ENCODE data around the gene RIMS3.

The RIMS3 gene

DNA sequence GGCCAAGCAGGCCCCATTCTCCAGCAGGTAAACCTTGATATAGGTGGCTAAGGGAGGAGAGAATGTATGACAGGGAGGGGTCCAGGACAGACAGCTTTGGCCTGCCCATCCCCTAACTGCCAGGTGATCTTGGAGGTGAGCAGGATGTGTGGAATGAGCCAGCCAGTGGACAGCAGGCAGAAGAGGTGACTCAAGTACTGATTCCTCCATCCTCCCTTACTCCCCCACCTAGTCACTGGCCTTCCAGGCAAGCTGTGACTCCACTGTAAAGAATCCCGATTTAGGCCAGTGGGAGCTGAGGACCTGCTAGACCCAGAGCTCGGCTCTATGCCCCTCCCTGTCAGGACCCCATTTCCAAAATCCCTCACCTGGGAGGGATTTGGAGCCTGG lies 36.6 kb downstream of the RIMS3 start:
- DNase-seq, result no peak

DNA sequence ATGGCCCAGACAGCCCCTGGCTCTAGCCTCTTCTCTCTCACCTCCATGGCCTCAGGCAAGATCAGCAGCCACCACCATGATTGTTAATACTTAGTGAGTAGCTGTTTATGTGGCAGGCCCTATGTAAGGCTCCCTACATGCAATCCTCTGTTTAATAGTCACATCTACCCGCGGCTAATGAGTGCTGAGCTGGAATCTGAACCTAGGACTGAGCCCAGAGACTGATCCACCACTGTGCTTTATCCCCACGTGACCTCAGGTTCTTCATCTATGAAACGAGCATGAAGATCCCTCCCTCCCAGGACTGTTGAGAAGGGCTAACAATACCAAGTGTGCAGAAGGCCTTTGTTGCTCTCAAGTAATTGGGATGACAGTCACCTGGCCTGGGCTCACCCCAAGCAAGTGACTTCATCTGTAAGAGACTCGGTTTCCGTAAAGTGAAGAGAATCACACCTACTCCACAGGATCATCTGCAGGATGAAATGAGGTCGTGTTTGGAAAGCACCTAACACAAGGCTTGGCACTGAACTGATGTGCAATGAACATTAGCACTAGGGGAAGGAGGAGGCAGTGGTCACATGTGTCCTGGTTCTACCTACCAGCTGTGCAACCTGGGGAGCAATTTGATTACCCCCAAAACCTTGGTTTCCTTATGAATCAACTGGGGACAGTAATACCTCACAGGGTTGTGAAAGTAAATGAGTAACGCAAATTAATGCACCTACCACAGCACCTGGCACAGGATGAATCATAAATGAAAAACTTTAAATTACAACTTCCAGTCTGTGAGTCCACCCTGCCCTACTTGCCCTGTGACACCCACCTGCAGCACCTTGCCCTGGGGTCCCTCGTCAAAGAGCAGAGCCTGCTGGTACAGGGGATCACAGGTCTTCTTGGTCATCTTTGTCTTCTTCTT lies 37.2 kb downstream of the RIMS3 start:
- no peak for DNase-seq

DNA sequence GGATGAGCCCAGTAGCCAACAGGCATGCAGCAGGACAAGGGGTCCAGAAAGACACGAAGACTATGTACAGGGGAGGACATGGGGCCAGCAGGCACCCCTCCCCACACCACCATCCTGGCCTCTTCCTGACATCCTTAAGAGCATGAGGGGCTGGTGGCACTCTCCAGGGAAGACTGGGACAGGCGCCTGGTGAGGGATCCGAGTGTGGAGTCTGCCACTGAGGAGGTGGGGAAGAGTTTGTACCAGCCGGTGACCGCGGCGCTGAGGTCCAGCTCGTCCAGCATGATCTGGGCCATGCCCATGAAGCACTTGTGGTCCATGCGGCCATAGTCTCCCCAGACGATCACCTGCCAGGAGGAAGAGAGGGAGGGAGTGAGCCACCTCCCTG lies 39.1 kb downstream of the RIMS3 start:
- DNase-seq, result no peak

DNA sequence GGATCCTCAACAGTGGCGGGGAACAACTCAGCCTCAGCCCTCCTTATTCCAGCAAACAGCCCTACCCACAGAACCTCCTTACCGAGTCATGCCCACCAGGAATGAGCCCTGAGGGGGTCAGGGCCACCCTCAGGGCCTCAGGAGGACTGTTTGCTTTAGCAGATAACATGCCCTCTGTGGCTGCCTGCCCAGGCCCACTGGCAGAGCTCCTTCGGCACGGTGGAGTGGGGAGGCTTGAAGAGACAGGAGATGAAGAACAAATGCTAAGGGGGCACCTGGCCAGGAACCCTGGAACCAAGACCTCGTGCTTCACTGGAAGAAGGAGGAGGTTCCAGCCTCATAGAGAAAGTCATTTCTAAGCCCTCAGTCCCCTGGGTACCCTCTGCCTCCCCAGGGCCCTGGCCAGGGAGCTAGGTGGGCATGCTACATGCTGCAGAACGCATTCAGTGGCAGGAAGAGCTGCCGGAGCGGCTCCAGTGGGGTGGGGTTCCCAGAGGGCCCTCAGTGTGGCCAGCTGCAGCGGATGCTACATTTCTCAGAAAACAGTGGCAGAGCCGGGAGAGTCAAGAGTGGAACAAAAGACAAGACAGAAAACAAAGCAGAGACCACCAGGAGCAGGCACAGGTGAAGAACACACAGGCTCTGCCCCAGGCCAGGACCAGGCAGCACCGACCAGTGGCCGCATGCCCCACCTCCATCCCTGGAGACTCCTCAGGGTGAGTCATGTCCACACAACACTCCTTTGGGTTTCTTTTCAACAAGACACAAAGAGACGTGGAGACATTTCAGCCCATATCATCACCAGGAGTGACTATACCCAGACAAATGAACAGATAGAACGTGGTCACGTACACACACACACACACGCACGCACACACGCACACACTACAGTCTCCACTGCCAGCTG lies 39.8 kb downstream of the RIMS3 start:
- DNase-seq, result no peak

DNA sequence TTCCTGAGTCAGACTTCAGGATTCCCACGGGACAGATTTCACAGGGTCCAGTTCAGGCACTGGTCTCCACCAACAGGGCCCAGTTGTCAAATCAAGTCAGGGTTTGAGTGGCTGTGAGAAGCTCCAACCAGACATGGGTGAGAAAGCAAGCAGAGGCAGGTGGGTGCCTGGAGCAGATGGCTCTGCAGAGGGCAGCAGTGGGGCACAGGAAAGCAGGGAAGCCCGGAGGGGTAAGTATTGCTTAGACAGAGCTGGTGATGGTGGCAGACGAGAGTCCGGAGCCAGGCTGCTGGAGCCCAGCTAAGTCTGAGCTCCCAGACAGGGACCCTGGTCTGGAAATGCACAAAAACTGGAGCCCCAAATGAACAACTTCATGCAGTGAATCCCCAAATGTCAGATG lies 40.4 kb downstream of the RIMS3 start:
- DNase-seq, result peak in 1 of 2 experiments; percentile 15

DNA sequence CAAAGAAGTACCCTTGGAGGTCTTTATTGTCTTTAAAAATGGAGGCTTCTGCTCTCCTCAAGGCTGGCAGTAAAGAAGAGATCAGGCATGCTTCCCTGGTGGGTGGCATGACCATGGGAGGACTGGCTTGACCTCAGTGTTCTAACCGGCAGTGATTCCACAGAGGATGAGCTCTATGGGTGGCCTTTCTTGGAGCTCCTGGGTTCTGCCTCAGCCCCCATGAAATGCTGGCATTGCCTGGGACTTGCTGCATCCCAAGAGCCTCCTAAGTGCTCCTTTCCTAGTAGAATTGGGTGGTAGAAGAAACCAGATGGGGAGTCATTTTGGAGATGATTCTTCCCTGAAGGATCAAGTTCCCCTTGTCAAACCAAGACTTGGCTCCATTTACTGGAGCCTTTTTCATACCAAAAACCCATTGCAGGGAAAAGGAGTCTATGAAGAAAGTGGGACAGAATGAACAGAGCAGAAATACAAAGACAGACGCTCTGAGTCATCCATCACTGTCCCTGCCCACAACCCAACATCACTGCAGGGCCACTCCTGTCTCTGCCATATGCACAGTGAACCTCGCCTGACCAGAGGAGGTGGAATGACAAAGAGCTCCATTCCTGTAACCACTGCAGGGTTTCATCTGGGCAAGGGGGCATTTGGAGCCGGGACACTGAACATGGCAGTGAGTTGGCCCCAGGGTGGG lies 42.4 kb downstream of the RIMS3 start:
- no peak for DNase-seq

DNA sequence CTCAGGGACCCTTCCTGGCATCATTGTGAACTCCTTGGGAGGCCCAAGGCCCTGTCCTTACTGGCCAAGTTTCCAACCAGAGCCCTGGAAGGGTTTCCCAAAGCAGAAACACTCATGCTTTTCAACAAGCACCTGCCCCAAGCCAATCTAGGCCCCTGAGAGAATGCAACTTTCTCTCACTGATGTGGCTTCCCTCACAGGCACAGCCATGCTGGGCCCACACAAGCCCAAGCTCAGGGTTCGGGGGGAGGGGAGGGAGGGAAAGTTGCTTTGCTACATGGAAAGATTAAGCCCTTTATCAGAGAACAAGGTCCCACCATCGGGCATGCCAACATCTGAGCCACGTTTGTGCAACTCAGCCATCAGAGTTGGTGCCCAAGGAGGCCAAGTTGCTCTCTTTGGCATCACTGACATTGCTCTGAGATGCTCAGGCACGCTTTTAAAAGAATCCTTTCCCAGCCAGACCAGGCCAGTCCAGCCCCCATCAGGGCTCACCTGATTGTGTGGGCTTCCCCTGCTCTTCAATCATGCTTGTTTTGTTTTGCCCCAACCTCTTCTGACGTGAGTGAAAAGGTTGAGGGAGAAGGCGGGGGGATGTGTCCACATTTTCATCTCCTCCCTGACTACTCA lies 43.5 kb downstream of the RIMS3 start:
- DNase-seq, result no peak

DNA sequence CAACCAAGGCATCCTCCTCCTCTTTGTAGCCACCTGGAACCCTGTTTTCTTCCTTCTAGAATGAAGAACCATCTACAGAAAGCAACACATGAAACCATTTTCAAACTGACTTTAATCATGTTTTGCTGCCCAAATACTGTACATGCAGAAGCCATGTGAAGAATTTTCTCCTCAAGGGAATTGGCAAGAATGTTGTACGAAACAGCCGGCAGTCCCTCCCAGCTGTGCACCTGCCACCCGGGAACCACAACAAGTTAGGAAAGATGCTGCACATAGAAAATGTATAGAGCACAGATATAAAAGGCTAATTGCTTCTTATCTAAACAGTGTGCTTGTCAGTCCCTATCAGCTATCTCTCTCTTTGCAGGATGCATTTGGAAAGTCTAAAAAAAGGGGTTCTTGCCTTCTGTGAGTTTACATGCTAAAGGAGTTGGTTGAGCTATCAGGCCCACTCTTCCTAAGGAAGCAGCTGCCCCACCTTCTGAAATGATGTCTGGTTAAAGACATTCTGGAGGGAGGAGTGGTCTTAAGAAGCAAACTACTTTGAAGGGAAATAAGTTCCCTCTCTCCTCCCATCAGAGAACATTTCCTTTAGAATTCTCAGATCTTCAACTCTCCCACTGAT lies 44.8 kb downstream of the RIMS3 start:
- DNase-seq, result no peak

DNA sequence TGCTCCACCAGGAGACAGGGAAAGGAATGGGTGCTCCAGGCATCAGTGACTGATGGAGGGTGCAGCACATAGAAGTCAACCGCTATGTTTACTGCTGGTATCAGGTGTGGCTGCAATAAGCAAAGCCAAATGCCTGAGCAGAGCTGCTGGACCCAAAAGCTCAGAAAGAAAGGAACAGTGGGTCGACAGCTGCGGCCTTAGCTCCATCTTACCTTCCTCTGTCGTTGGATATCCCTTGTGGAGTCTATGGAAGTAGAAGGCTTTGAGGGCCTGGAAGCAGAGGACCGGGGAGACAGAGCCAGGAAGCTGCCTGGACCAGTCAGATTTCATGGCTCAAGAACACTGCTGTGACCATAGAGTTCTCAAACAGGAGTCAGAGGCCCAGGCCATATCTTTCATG lies 45.3 kb downstream of the RIMS3 start:
- DNase-seq, result no peak

DNA sequence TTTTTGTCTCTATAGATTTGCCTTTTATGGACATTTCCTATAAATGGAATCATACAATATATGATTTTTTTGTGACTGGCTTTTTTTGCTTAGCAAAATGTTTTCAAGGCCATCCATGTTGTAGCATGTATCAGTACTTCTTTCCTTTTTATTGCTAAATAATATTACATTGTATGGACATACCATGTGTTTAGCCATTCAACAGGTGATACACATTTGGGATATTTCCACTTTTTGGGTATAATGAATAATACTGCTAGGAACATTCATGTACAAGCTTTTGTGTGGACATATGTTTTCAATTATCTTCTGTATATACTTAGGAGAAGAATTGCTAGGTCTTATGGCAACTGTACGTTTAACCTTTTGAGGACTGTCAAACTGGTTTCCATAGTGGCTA lies 47.4 kb downstream of the RIMS3 start:
- DNase-seq, result no peak

DNA sequence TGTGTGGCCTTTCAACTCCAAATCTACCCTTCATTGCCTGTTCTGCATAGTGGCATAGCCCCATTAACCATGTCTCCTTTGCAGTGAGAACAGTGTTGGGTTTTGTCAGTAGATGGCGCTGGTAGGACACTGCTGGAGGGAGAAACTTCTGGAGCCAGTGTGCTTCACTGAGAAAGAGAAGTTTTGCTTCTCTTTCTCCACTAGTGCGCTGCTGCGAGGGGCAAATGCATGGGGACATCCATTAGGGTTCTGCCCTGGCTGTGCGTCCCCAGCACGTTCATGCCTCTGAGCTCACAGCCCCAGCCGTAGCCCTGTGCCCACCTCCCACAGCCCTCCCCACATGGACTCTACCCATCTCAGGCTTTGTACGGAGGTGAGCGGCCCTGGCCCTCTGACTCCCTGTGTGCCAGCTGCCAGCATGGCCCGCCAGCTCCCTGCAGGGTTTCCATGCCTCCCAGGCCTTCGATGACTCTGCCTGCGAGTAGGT lies 53.1 kb downstream of the RIMS3 start:
- peak; percentile 25 to 66 for DNase-seq

DNA sequence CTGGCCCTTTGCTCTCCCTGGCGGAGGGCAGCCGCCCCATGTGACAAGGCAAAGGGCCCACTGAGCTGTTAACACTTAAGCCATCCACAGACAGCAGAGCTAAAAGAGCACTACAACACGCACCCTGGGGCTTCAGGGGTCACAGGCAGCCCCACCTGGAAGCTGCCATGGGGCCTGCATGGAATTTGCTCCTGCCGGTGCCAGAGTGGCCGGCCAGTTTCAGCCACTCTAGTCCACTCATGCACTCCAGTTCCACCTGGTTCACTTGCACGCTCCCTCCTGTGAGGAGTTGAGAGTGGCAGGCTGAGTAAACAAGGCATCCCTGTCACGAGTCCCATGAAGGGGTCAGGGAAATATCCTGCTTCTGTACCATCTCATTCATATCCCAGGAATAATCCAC lies 55.3 kb downstream of the RIMS3 start:
- no peak for DNase-seq

DNA sequence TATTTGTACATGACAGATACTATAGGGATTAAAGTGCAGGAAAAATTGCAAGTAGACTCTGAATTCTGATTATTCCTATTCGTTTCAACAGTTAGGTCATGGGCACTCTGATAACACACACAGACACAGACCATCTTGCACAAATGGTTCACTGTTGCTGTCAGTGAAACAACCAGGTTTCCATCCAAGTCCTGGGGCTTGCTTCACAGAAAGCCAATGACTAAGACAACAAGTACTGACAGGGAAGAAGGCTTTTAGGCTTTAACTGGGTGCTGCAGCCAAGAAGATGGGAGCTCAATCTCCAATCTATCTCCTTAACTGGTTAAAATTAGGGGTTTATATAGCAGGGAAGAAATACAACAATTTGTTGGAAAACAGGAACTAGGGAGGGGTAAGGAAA lies 57.6 kb downstream of the RIMS3 start:
- DNase-seq, result no peak

DNA sequence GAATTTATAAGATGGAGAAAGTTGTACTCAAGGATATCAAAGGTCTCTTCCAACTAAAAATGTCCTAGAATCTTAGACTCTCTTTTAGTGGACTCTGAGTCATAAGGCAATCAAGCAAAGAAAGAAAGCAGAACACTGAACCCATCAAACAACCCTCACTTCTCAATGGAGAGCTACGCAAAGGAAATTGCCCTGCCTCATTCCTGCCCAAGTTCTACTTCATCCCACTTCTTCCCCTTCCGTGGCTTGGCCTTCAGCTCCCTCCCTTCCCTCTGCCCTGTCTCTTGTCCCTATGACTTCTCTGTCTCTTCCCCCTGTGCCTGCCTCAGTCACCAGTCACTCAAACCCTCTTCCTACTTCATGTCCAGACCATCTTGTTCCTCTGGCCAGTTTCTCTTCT lies 58.5 kb downstream of the RIMS3 start:
- no peak for DNase-seq

DNA sequence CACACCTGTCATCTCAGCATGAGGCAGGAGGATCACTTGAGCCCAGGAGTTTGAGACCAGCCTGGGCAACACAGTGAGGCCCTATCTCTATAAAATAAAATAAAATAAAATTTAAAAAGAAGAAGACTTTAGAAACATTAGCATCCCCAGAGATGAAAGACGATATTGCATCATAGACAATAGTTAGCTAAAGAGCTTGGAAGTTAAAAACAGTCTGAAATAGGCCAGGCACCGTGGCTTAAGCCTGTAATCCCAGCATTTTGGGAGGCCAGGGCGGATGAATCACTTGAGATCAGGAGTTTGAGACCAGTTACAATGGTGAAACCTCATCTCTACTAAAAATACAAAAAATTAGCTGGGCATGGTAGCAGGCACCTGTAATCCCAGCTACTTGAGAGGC lies 59.3 kb downstream of the RIMS3 start:
- DNase-seq, result no peak

DNA sequence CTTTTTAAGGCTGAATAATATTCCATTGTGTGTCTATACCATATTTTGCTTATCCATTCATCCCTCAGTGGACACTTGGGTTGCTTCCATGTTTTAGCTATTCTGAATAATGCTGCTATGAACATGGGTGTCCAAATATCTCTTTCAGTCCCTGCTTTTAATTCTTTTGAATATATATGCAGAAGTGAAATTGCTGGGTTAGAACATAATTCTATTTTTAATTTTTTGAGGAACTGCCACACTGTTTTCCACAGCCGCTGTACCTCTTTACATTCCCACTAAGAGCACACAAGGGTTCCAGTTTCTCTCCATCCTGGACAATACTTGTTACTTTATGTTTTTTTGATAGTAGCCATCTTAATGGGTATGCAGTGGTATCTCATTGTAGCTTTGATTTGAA lies 65.6 kb downstream of the RIMS3 start:
- no peak for DNase-seq

DNA sequence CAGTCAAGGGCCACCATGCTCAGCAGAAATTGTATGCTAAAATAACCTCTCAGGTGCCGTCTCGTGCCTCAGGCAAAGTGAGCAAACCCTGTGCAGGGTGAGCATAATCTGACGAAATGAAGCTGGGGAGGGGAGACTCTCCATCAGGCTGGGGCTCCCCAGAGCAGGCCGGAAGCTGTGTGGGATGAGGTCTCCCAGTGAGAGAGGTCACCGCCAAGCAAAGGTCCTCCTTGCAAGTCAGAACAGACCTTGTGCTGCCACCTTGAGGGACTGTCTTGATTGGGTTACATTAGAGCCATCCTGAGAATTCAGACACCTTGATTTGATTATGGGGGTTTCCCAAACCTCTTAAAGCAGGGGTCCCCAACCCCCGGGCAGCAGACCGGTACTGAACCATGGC lies 69.9 kb downstream of the RIMS3 start:
- DNase-seq, result no peak

DNA sequence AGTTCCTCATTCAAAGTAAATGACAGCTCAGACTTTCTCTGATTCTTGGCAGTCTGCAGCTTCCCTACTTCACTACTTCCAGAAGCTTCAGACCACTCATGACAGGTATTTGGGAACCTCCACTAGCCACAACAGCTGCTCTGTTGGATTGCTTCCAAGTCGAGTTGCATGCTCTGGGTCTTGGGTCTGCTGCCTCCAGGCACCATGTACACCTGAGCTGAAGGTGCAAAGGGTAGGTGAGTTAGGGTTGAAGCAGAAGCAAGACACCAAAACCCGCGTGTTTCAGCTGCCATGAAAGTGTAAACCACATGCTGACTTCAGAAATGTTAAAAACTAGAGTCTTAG lies 71.3 kb downstream of the RIMS3 start:
- DNase-seq, result peak in 1 of 2 experiments; percentile 25

DNA sequence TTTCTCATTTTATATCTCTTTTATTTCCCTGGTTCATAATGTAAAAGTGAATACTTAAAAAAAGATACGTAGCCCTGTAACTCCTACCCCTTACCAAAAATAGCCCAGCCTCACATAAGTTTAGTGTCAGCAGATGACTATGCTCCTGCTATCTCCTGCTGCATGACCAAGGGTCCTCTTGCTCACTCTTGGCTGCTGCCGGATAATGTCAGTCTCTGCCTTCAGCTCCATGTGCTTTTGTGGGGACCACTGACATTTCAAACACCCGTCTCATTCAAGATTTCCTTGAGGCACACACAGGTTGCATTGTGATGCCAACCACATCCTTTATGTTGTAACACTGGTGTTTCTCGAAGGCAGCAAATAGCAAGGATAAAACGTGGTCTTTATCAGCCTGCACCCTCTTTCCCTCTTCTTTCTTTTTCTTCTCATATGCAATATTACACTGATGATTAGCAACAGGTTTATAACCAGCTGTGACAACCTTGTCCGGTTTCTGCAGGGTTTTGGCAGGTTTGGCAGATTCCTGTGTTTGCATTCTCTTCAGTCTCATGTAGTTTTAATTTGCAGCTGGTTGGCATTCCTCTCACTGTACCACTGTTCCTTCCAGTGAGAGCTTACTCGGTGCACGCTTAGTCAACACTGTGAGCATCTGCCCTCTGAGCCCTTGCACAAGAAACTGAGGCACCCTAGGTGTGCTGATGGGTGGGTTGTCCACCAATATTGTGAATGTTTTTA lies 71.9 kb downstream of the RIMS3 start:
- DNase-seq, result no peak

DNA sequence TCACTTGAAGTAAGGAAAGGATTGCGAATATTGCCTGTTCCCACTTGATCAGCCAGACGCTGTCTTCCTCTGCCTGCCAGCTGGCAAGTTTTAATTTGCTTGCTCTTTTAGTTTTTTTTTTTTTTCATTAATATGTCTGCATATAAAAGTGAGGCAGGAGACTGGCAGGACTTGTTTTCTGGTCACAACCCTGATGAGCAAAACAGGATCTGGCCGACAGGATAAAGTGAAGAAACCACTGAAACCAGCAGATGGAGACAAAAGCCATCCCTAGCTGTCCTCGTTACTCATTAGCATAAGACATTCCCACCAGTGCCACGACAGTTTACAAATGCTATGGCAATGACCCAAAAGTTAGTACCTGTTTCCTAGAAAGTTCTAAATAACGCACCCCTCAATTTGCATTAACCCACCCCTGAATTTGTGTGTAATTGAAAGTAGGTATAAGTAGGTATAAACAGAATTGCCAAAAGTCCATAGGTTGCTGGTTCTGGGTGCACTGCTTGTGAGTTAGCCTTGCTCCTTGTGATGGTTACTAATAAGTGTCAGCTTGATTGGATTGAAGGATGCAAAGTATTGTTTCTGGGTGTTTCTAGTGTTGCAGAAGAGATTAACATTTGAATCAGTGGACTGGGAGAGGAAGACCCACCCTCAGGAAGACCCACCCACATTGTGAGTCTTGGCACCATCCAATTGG lies 73.2 kb downstream of the RIMS3 start:
- peak in 1 of 2 experiments; percentile 45 for DNase-seq

DNA sequence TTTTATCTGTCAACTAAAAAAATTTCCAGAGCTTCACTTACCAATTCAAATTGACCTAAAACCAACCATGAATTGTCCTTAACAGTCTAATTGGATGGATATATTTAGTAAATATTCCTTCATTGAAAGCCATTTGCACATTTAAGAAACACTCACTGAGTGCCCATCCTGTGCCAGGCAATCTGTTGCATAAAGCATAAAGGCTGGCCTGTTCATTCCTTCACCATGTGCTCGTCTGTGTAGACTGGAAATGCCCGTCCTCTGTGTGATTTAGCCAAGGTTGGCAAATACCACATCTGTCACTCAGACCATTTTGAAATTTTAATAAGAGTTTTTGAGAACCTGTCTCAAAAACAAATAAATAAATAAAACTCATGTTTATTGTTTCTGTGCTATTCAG lies 76.9 kb downstream of the RIMS3 start:
- no peak for DNase-seq

Data from NCI-H524 (cell line).